ENCODE results near the gene TAAR9. TPM values are rescaled to one million over a fixed set of nuclear protein-coding genes. Genes with fewer than 3 reads are reported as not detected.

TAAR9 gene
- total and polyA plus RNA-seq, 2 experiments from 2014 or later = not detected

DNA sequence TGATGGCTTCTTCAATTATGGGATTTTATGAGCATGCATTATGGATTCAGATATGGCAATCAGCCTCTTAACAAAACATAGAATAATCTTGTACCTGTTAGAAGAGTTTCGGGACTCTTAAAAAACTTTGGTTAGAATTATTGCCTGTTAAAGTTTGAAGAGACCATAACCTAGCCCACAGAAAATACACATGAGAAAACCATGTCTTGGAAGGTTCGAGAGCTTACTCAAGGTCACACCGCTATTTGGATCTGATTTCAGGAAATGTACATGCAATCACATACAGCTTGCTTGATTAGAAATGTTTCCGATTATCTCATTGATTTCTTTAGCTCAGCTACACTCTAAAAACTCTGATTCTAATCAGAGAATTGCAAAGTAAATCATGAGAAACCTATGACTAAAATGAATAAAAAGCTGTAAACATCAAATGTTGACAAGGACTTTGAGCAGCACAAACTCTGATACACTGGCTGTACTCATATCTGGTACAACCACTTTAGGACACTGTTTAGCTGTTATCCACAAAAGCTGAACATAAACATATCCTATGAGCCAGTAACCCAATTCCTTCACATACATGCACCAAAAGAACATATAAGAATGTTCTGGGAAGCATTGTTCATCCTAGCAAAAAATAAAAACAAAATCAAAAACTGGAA is 41.4 kb upstream of the TAAR9 start:
- WGBS, 2 experiments (ENCODE audit: low coverage in 1 of 2, low lambda C conversion rate in 2 of 2, missing lambda C conversion rate in 2 of 2) = 74 to 81% methylated on average over 4 of the region's 4 CpGs
- H3K9ac ChIP-seq = no peak overlapping the region

DNA sequence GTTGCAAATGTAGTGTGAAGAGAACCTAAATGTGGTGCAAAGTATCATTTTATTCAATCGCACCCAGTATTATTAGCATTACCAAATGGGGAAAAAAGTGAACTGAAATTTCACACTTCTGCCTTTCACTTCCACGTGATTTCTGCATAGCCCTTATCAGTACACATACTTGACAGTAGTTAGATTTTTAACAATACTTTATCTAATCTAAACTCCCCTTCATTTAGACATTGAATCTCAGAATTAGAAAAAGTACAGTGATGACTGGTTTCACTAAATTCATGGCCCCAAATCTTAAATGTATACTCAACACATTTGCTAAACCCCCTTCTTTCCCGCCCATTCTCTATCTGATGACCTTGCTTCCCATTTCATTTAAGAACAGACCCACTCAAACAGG is 39.4 kb upstream of the TAAR9 start:
- DNase-seq = no peak
- Histone ChIP-seq H3K9me2 (ENCODE audit: insufficient read depth) (no peaks in the 10 kb centered on the region), H3K4me3 (no peak overlapping the region), H2AFZ (no peak overlapping the region), H3K4me1 (ENCODE audit: insufficient read depth) (peaks cover 9% of the 10 kb centered on the region), H3K27ac (no peak overlapping the region), H3K4me2 (ENCODE audit: unreplicated experiment) (no peak overlapping the region), H3K9ac (no peak overlapping the region), H3K79me2 (ENCODE audit: insufficient read depth) (peaks cover 98% of the 10 kb centered on the region), H3F3A (ENCODE audit: insufficient read depth) (peaks cover 11% of the 10 kb centered on the region; the same call in 1 of the 2 replicates), H3K27me3 (replicated peaks; ENCODE audit: insufficient read depth) (no peaks in the 10 kb centered on the region), H3K36me3 (ENCODE audit: low read depth) (peaks cover 31% of the 10 kb centered on the region; the same call in 1 of the 2 replicates), H3K9me3 (ENCODE audit: low read depth) (no peaks in the 10 kb centered on the region), H4K20me1 (ENCODE audit: insufficient read depth) (no peaks in the 10 kb centered on the region; the same call in 1 of the 2 replicates)
- TF ChIP-seq EZH2phosphoT487 (IDR thresholded peaks at IDR 0.05; ENCODE audit: insufficient read depth, low read depth) (no peak), EZH2 (IDR thresholded peaks at IDR 0.05; ENCODE audit: insufficient read depth, poor library complexity, severe bottlenecking) (no peak)
- 99% methylated on average over 3 of the region's 3 CpGs for WGBS, 2 experiments (ENCODE audit: low coverage in 1 of 2, low lambda C conversion rate in 2 of 2, missing lambda C conversion rate in 2 of 2)
- in situ Hi-C loops (cut with MboI) = no loop called here

More for the DNA sequence above, 41.4 kb upstream of the TAAR9 start:
- no peak overlapping the region for H3K4me2 ChIP-seq (ENCODE audit: unreplicated experiment)
- H3K4me3 ChIP-seq = no peak overlapping the region
- DNase-seq = no peak
- no peaks in the 10 kb centered on the region for H3K27me3 ChIP-seq (replicated peaks; ENCODE audit: insufficient read depth)
- TF ChIP-seq EZH2 (IDR thresholded peaks at IDR 0.05; ENCODE audit: insufficient read depth, poor library complexity, severe bottlenecking) = no peak
- no peak for TF ChIP-seq EZH2phosphoT487 (IDR thresholded peaks at IDR 0.05; ENCODE audit: insufficient read depth, low read depth)
- peaks cover 19% of the 10 kb centered on the region; the same call in 1 of the 2 replicates for H3K36me3 ChIP-seq (ENCODE audit: low read depth)
- peaks cover 11% of the 10 kb centered on the region for H3K4me1 ChIP-seq (ENCODE audit: insufficient read depth)
- H3F3A ChIP-seq (ENCODE audit: insufficient read depth) = peaks cover 11% of the 10 kb centered on the region
- no peaks in the 10 kb centered on the region for H4K20me1 ChIP-seq (ENCODE audit: insufficient read depth)
- H3K79me2 ChIP-seq (ENCODE audit: insufficient read depth) = peaks cover 98% of the 10 kb centered on the region
- no peaks in the 10 kb centered on the region for H3K9me3 ChIP-seq (ENCODE audit: low read depth)
- H3K27ac ChIP-seq = no peak overlapping the region
- in situ Hi-C loops (cut with MboI) = no loop called here
- no peak overlapping the region for H2AFZ ChIP-seq
- no peaks in the 10 kb centered on the region for H3K9me2 ChIP-seq (ENCODE audit: insufficient read depth)

DNA sequence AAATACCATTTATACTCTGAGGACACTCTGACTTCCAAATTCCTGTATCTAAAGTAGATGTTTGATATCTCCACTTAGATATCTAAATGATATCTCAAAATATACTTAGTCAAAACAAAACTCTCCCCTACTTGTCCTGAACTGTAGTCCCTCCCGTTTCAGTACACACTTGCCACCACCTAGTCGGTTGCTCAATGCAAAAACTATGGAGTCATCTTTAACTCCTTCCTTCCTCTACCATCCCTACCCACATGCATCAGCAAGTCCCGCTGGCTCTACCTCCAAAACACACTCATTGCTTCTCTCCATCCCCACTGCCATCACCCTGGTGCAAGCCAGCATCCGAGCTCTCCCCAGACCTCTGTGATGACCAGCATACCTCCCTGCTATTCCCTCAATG is 38.3 kb upstream of the TAAR9 start:
- H3K9me2 ChIP-seq (ENCODE audit: insufficient read depth) = no peaks in the 10 kb centered on the region
- H3F3A ChIP-seq (ENCODE audit: insufficient read depth) = peaks cover 11% of the 10 kb centered on the region; the same call in 1 of the 2 replicates
- H3K79me2 ChIP-seq (ENCODE audit: insufficient read depth) = peaks cover 98% of the 10 kb centered on the region
- peaks cover 3% of the 10 kb centered on the region; the same call in 1 of the 2 replicates for H4K20me1 ChIP-seq (ENCODE audit: insufficient read depth)
- in situ Hi-C loops (cut with MboI) = no loop called here
- peaks cover 23% of the 10 kb centered on the region; the same call in 1 of the 2 replicates for H3K36me3 ChIP-seq (ENCODE audit: low read depth)
- H2AFZ ChIP-seq = no peak overlapping the region
- H3K4me3 ChIP-seq = no peak overlapping the region
- TF ChIP-seq EZH2 (IDR thresholded peaks at IDR 0.05; ENCODE audit: insufficient read depth, poor library complexity, severe bottlenecking) (no peak), EZH2phosphoT487 (IDR thresholded peaks at IDR 0.05; ENCODE audit: insufficient read depth, low read depth) (no peak)
- H3K4me2 ChIP-seq (ENCODE audit: unreplicated experiment) = no peak overlapping the region
- H3K4me1 ChIP-seq (ENCODE audit: insufficient read depth) = peaks cover 9% of the 10 kb centered on the region
- DNase-seq = no peak
- no peak overlapping the region for H3K9ac ChIP-seq
- WGBS, 2 experiments (ENCODE audit: low coverage in 1 of 2, low lambda C conversion rate in 2 of 2, missing lambda C conversion rate in 2 of 2) = 52% methylated on average over 4 of the region's 4 CpGs
- H3K27ac ChIP-seq = no peak overlapping the region
- H3K9me3 ChIP-seq (ENCODE audit: low read depth) = no peaks in the 10 kb centered on the region
- H3K27me3 ChIP-seq (replicated peaks; ENCODE audit: insufficient read depth) = no peaks in the 10 kb centered on the region

DNA sequence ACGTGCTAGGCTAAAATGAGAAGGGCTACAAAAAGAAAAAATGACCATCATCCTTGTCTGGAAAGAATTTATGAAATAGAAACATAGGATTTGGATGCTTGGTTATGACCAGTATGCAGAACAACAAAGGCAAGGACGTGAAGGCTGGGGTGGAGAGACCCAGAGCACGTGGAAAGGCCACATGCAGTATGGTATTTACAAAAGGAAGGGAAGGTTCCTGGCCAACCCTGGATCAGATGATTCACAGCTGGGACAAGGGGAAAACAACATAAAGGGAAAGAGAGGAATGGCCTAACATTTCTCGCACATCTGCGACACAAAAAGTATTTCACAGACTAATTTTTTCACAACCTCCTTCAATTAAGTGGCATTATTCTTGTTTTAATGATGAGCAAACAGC is 33.3 kb upstream of the TAAR9 start:
- H4K20me1 ChIP-seq (ENCODE audit: insufficient read depth) = peaks cover 12% of the 10 kb centered on the region
- H3K9me3 ChIP-seq (ENCODE audit: low read depth) = no peaks in the 10 kb centered on the region
- peaks cover 27% of the 10 kb centered on the region; the same call in 1 of the 2 replicates for H3K36me3 ChIP-seq (ENCODE audit: low read depth)
- H3K4me3 ChIP-seq = no peak overlapping the region
- H3K79me2 ChIP-seq (ENCODE audit: insufficient read depth) = peaks cover 100% of the 10 kb centered on the region
- no peaks in the 10 kb centered on the region for H3K27me3 ChIP-seq (replicated peaks; ENCODE audit: insufficient read depth)
- no peak overlapping the region for H3K27ac ChIP-seq
- 78 to 82% methylated on average over 5 of the region's 5 CpGs for WGBS, 2 experiments (ENCODE audit: low coverage in 1 of 2, low lambda C conversion rate in 2 of 2, missing lambda C conversion rate in 2 of 2)
- in situ Hi-C loops (cut with MboI) = no loop called here
- no peak overlapping the region for H3K4me2 ChIP-seq (ENCODE audit: unreplicated experiment)
- H3K9me2 ChIP-seq (ENCODE audit: insufficient read depth) = no peaks in the 10 kb centered on the region
- no peak overlapping the region for H2AFZ ChIP-seq
- TF ChIP-seq EZH2phosphoT487 (IDR thresholded peaks at IDR 0.05; ENCODE audit: insufficient read depth, low read depth) (no peak), EZH2 (IDR thresholded peaks at IDR 0.05; ENCODE audit: insufficient read depth, poor library complexity, severe bottlenecking) (no peak)
- no peak for DNase-seq
- H3F3A ChIP-seq (ENCODE audit: insufficient read depth) = no peaks in the 10 kb centered on the region
- H3K9ac ChIP-seq = no peak overlapping the region
- H3K4me1 ChIP-seq (ENCODE audit: insufficient read depth) = no peaks in the 10 kb centered on the region
